Right lung (tissue), 10 donors: ENCODE measurements around the gene NDUFV1. TPM values are rescaled to one million over a fixed set of nuclear protein-coding genes. Genes with fewer than 3 reads are reported as not detected.
A peak's percentile ranks its signal among the peaks of the same experiment; 100 is the strongest.
"Not testable (repeated sequence)": the region's sequence is repeated elsewhere in the genome, so short reads cannot be mapped to it uniquely, and the experiment has no call there.

ENCODE experiments used
- DNase-seq, 2 donors: peaks; one replicate each; pipeline ENCODE4 v3.0.0-alpha.2; 2013
- long read RNA-seq, 8 donors: transcript quantifications; one replicate each; lab custom pipeline, GENCODE V29; 2026
- polyA plus RNA-seq, 5 donors: library from polyadenylated mRNA; unstranded; fragments of 120-200 nt; gene quantifications; one replicate each; pipeline versions ENCODE4 v1.2.1 to v1.2.3, GENCODE V29; 2013; ENCODE audit warnings: inconsistent platforms in 1 of 5, low replicate concordance in 1 of 5; ENCODE audit not compliant: insufficient read length in 5 of 5, insufficient read depth in 1 of 5

Gene NDUFV1
- polyA plus RNA-seq = 100 to 1,000 TPM; 140 to 210 (median 174) TPM
- long read RNA-seq, donor 1, transcript NDUFV1-228 (2 exons, 573 nt) = minor isoform, 6 of 104 reads
- long read RNA-seq, donor 1, transcript NDUFV1-201 (10 exons, 1,596 nt) = major isoform, 20 of 104 reads
- long read RNA-seq, donor 1, transcript NDUFV1-220 (3 exons, 736 nt) = minor isoform, 14 of 104 reads
- long read RNA-seq, donor 1, partial matches to known transcripts = 55 of 104 reads
- long read RNA-seq, donor 1, other reads (novel, unspliced or antisense) = 6 of 104 reads
- long read RNA-seq, donor 2, transcript NDUFV1-201 (10 exons, 1,596 nt) = major isoform, 25 of 89 reads
- long read RNA-seq, donor 2, transcript NDUFV1-228 (2 exons, 573 nt) = minor isoform, 5 of 89 reads
- long read RNA-seq, donor 2, partial matches to known transcripts = 48 of 89 reads
- long read RNA-seq, donor 2, other reads (novel, unspliced or antisense) = 5 of 89 reads
- long read RNA-seq, donor 3, transcript NDUFV1-201 (10 exons, 1,596 nt) = major isoform, 26 of 103 reads
- long read RNA-seq, donor 3, transcript NDUFV1-210 (3 exons, 594 nt) = minor isoform, 6 of 103 reads
- long read RNA-seq, donor 3, transcript NDUFV1-228 (2 exons, 573 nt) = minor isoform, 8 of 103 reads
- long read RNA-seq, donor 3, partial matches to known transcripts = 58 of 103 reads
- long read RNA-seq, donor 3, other reads (novel, unspliced or antisense) = 0 of 103 reads
- long read RNA-seq, donor 4, transcript NDUFV1-201 (10 exons, 1,596 nt) = major isoform, 15 of 77 reads
- long read RNA-seq, donor 4, partial matches to known transcripts = 54 of 77 reads
- long read RNA-seq, donor 4, other reads (novel, unspliced or antisense) = 0 of 77 reads
- long read RNA-seq, donor 5, transcript NDUFV1-201 (10 exons, 1,596 nt) = major isoform, 33 of 135 reads
- long read RNA-seq, donor 5, transcript NDUFV1-210 (3 exons, 594 nt) = minor isoform, 5 of 135 reads
- long read RNA-seq, donor 5, transcript NDUFV1-220 (3 exons, 736 nt) = minor isoform, 6 of 135 reads
- long read RNA-seq, donor 5, partial matches to known transcripts = 82 of 135 reads
- long read RNA-seq, donor 5, other reads (novel, unspliced or antisense) = 6 of 135 reads
- long read RNA-seq, donor 6, transcript NDUFV1-201 (10 exons, 1,596 nt) = major isoform, 29 of 116 reads
- long read RNA-seq, donor 6, partial matches to known transcripts = 70 of 116 reads
- long read RNA-seq, donor 6, other reads (novel, unspliced or antisense) = 0 of 116 reads
- long read RNA-seq, donor 7, transcript NDUFV1-201 (10 exons, 1,596 nt) = major isoform, 28 of 150 reads
- long read RNA-seq, donor 7, transcript NDUFV1-220 (3 exons, 736 nt) = minor isoform, 7 of 150 reads
- long read RNA-seq, donor 7, partial matches to known transcripts = 97 of 150 reads
- long read RNA-seq, donor 7, other reads (novel, unspliced or antisense) = 7 of 150 reads
- long read RNA-seq, donor 8, transcript NDUFV1-201 (10 exons, 1,596 nt) = major isoform, 9 of 23 reads
- long read RNA-seq, donor 8, partial matches to known transcripts = 10 of 23 reads
- long read RNA-seq, donor 8, other reads (novel, unspliced or antisense) = 0 of 23 reads

GRCh38 chr11:67606492-67607295 is at the start of gene NDUFV1:
NDUFV1 (plus strand) TSS chr11:67606936; CDS start chr11:67607005, 69 bp downstream.
- DNase-seq = peak; percentile 95 to 97

DNA sequence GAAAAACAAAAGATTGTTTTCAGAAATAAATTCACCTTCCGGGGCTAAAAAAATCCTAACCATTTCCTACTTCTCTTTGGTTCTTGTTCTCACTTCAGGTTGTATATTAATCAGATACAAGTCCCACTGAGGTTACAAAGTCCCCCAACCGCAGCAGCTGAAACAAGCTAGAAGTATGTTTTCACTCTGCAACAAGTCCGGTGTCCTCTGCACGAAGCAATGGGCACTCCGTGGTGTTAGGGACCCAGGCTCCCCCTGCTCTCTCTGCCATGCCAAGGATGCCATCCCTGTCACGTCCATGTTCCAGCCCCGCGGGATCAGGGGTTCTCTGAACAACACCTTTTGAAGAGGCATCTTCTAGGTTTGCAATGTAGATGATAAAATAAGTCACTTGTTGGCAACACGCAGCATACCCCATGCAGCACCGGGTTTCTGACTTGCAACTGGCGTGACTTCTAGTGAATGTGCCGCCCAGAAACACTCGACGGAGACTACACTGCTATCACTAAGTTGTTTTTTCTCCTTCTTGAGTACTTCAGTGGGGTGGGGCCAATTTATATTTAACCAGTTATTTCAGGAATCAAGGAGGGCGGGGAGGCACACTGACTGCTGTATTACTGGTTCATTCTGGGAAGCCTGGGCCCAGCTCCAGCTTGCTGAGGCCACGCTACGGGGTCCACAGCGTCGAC is 48.5 kb upstream of the NDUFV1 start:
- DNase-seq = peak; percentile 46 to 58

DNA sequence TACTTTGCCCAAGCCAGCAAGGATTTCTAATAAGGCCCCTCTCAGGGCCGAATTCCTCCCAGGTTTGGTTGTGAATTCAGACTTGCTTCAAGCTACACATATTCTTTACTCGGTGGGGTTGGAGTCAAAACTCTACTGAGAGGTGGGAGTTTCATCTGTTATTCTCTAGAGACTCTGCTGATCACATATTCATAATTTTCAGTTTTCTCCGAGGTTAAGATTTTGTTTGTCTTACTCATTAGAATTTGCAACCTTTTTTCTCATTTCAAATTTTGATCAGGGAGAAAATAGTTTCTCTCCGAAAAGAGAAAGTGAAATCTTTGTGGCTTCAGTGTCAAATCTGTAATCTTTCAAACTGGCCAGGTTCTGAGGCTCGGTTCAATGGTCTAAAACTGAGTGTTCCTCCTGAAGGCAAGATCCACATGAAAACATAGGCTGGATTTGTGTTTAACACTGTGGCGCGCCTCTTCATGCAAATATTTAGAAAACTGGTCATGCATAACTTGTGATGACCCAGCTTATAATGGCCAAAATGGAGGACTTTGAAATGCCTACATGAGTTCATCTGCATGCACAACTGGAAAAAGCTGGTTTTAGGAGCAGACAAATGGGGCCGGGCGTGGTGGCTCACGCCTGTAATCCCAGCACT is 44.6 kb upstream of the NDUFV1 start:
- no peak for DNase-seq

DNA sequence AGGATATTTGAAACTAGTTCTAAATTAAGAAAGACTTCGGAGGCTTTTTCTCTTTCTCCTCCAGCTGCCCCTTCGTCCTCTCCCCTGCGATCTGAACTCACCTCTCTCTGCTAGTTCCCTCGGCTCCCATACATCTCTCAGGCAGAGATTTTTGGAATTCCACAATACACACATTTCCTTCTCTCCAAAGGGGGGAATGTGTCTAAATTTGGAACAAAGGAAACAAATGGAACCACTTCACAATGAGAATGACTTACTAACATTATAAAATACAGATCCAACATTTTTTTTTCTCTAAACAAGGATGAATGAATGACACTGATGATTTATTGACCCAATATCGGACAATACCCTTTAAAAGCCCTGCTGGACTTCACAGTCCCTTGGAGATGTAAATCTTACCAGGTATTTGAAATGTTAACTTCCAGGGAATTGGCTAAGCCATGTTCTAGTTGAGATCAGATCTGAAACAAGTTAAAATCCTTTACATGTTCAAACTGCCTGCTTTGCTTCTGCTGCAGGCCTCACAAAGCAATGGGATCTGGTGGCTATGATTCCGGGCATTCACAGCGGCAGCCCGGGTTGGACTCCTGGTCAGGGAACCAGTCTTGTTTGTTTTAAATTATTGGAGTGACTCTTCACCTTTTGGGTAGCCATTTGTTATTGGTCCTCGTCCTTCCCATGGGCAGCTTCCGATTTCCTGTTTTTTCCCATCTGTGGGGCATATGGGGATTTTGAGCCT is 43.6 kb upstream of the NDUFV1 start:
- DNase-seq = no peak

GRCh38 chr11:67563705-67564114 is 43.0 kb upstream of the NDUFV1 start:
- DNase-seq = not testable (repeated sequence)

- DNase-seq = no peak
Measured at GRCh38 chr11:67564230-67564629, 42.5 kb upstream of the NDUFV1 start.

- DNase-seq = no peak
Measured at GRCh38 chr11:67571443-67571842, 35.3 kb upstream of the NDUFV1 start.

GRCh38 chr11:67572305-67572704 is 34.4 kb upstream of the NDUFV1 start:
- DNase-seq = no peak

GRCh38 chr11:67572747-67573419 is 33.9 kb upstream of the NDUFV1 start:
- DNase-seq = peak in 1 of 2 donors; percentile 37

DNA sequence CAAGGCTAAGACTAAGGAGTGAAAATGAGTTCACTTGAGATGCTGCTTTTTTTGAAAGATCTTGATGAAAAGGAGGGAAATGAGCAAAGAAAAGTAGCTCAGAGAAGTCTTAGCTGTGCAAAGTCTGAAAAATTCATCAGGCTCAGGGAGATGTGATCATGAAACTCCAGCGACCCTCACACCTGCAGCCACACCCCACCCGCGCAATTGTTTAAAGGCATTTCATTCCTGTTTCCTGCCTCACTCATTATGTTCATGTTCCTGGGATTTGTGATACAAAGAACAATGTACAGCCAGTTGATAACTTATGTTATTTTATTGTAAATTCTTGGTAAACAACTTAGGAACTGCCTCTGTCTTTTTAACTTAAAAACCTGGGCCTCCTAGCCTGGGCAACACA is 31.8 kb upstream of the NDUFV1 start:
- no peak for DNase-seq

DNA sequence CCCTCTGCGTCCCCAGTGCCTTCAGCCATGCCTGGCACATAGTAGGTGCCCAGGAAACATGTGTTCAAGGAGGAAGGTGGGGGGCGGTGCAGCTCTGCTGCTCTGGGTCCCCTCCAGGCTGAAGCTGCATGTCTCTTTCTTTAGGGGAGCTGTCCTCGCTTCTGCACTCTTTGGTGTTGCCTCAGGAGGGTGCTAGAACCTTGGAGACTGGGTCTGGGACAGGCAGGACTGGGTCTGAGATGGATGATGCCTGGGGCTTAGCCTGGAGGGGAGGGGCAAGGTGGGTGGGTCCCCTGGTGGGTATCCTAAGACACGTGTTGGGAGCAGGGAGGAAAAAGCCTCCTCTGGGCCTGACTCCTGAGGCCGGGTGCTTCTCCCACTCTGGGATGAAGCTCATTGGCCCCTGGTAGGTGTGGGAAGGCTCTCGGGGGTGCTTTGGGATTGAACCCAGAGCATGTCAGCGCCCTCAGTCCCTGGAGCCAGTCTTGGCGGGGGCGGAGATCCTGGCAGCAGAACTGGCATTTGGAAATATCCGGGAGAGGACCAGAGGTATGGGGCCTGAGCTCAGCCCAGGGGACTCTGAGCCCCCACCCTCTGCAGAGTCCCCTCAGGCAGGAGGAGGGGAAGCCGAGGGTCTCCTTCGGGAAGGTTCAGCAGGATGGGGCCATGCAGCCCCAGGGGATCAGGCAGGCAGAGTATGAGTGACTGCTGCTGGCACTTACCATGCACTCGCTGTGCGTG is 29.8 kb upstream of the NDUFV1 start:
- no peak for DNase-seq

DNA sequence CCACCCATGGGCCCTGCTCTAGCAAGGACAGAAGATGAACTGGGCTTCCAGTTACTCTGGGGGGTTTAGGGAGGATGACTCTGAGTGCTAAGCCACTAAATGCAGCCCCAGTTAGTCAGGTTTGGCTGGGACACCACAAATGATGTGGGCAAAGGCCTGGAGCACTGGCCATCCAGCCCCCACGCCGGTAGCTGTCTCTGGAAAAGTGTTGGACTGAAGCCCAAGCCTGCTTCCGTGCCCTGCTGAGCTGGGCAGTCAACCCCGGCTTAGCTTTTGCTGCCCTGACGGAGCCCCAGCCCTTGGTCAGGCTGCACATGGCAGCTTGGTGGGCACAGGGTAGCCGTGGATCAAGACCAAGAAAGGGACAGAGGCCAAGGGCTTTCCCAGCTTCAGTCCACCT is 28.8 kb upstream of the NDUFV1 start:
- no peak for DNase-seq

- peak in 1 of 2 donors; percentile 32 for DNase-seq
Measured at GRCh38 chr11:67581469-67581868, 25.3 kb upstream of the NDUFV1 start.

- DNase-seq = no peak
Measured at GRCh38 chr11:67582011-67582410, 24.7 kb upstream of the NDUFV1 start.

GRCh38 chr11:67583247-67584204 is 23.2 kb upstream of the NDUFV1 start, which contains the start of gene GSTP1:
GSTP1 (plus strand) TSS chr11:67583812; CDS start chr11:67583844, 32 bp downstream.
- DNase-seq = peak; percentile 91 to 92
